ENCODE results near the gene NHLRC1.

NHLRC1 gene

GRCh38 chr6:18139935-18140621 lies 17.6 kb upstream of the NHLRC1 start:
- TF ChIP-seq CTCF (IDR thresholded peaks at IDR 0.05; ENCODE audit: control insufficient read depth, extremely low read depth, insufficient read depth): no peak
- H3K4me3 ChIP-seq (ENCODE audit: low read depth, low read length): no peak overlapping the region
- DNase-seq (ENCODE audit: low read depth): no peak

- H3K4me3 ChIP-seq (ENCODE audit: low read depth, low read length): no peak overlapping the region
- no peak for TF ChIP-seq CTCF (IDR thresholded peaks at IDR 0.05; ENCODE audit: control insufficient read depth, extremely low read depth, insufficient read depth)
- DNase-seq (ENCODE audit: low read depth): no peak
Measured at GRCh38 chr6:18138906-18139305, 16.4 kb upstream of the NHLRC1 start.

GRCh38 chr6:18136260-18136659 lies 13.8 kb upstream of the NHLRC1 start:
- DNase-seq (ENCODE audit: low read depth): no peak
- no peak for TF ChIP-seq CTCF (IDR thresholded peaks at IDR 0.05; ENCODE audit: control insufficient read depth, extremely low read depth, insufficient read depth)

GRCh38 chr6:18135171-18135570 lies 12.7 kb upstream of the NHLRC1 start:
- TF ChIP-seq CTCF (IDR thresholded peaks at IDR 0.05; ENCODE audit: control insufficient read depth, extremely low read depth, insufficient read depth): no peak
- DNase-seq (ENCODE audit: low read depth): no peak
- no peak overlapping the region for H3K4me3 ChIP-seq (ENCODE audit: low read depth, low read length)

More at GRCh38 chr6:18136260-18136659, 13.8 kb upstream of the NHLRC1 start:
- no peak overlapping the region for H3K4me3 ChIP-seq (ENCODE audit: low read depth, low read length)

GRCh38 chr6:18132346-18132745 lies 9.9 kb upstream of the NHLRC1 start:
- H3K4me3 ChIP-seq (ENCODE audit: low read depth, low read length): no peak overlapping the region
- TF ChIP-seq CTCF (IDR thresholded peaks at IDR 0.05; ENCODE audit: control insufficient read depth, extremely low read depth, insufficient read depth): no peak
- DNase-seq (ENCODE audit: low read depth): no peak

- H3K4me3 ChIP-seq (ENCODE audit: low read depth, low read length): no peak overlapping the region
- no peak for DNase-seq (ENCODE audit: low read depth)
- TF ChIP-seq CTCF (IDR thresholded peaks at IDR 0.05; ENCODE audit: control insufficient read depth, extremely low read depth, insufficient read depth): no peak
Measured at GRCh38 chr6:18126121-18126520, 3.6 kb upstream of the NHLRC1 start.

- no peak for DNase-seq (ENCODE audit: low read depth)
- no peak overlapping the region for H3K4me3 ChIP-seq (ENCODE audit: low read depth, low read length)
- no peak for TF ChIP-seq CTCF (IDR thresholded peaks at IDR 0.05; ENCODE audit: control insufficient read depth, extremely low read depth, insufficient read depth)
Measured at GRCh38 chr6:18121580-18122127, 823 bp downstream of the NHLRC1 start.
